Activated CD4-positive, alpha-beta T cell treated with anti-CD3 and anti-CD28 coated beads, Interleukin-2, Interleukin-6, amounts not matched to agents 100 ng/mL and 50 ng/mL, durations not matched to agents 16 hours and 8 hours (primary cell): ENCODE data around the gene SLC5A10.
"Not testable (repeated sequence)": the region's sequence is repeated elsewhere in the genome, so short reads cannot be mapped to it uniquely, and the experiment has no call there.

Experiments used
- DNase-seq: peaks from one replicate; pipeline ENCODE4 v3.0.0-alpha.2; 2020

Gene SLC5A10

GRCh38 chr17:18948476-18949006 lies 3.4 kb upstream of the SLC5A10 start:
- no peak for DNase-seq

- no peak for DNase-seq
Measured at GRCh38 chr17:18949566-18949965, 2.4 kb upstream of the SLC5A10 start.

DNA sequence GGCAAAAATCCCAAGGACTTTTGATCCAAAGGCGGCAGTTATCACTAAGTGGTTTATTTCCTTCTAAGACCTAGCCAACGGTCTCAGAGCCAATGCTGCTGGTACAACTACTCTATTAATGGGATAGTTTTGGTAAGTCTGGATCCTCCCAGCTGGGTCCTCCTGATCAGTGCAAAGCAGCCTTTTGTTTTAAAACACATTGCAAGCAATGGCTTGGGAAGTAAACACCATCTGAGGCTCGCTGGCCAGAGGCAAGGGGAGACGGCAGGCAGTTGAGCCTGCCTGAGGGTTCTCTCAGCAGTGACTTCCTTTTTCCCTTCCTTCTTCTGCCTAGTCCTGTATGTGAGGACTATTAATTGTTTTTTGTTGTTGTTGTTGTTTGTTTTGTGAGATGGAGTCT lies 1.6 kb upstream of the SLC5A10 start:
- DNase-seq: no peak

DNA sequence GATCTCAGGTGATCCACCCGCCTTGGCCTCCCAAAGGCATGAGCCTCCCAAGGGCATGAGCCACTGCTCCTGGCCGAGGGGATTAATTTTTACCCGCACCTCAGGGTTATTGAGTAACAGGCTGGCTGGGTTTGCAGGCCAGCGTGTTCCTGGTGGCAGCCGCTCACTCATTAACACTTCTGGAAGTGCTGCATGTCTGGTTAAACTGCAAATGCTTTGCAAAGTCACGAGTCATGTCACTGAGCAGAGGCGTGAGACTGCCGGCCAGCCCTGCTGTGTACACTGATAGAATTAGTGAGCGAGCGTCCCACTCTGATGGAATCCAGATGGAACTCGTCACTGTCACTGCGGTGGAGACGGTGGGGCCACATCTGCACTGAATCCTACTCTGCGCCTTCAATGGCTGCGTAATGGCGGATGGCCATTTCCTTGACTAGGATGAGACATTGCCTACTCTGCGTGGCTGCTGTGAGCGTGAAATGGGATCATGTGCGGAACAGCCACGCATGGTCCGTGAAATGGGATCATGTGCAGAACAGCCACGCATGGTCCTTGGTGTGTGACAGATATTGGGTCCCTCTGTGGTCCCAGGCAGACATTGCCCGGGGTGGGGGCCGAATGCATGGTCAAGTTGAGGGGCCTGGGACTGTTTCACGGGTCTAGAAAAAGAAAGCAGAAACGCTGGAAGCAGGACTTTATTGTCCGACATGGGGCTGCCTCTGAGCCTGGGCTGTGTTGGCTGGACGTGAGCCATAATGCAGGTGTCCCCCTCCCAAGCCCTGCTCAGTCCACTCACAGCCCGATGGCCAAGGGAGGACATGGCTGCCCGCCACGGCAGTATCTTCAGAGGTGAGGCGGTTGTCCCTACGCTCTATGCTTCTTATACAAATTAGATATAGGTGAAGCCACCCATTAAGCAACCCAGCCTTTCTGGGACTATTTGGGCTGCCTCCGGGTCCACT lies 740 bp upstream of the SLC5A10 start:
- no peak for DNase-seq

DNA sequence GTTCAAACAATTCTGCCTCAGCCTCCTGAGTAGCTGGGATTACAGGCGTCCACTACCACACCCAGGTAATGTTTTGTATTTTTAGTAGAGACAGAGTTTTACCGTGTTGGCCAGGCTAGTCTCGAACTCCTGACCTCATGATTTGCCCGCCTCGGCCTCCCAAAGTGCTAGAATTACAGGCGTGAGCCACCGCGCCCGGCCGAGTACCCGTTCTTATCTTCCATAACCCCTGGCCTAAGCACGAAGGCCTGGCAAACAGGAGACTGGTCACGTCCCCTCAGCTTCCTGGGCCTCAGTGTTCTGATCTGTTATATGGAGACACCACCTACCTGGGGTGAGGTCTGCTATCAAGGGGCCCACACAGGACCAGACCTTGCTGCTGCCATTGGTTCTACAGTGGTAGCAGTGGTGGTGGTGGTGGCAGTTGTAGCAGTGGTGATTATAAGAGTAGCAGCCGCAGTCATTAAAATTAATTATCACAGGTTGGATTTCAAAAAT lies 1.3 kb downstream of the SLC5A10 start:
- no peak for DNase-seq

DNA sequence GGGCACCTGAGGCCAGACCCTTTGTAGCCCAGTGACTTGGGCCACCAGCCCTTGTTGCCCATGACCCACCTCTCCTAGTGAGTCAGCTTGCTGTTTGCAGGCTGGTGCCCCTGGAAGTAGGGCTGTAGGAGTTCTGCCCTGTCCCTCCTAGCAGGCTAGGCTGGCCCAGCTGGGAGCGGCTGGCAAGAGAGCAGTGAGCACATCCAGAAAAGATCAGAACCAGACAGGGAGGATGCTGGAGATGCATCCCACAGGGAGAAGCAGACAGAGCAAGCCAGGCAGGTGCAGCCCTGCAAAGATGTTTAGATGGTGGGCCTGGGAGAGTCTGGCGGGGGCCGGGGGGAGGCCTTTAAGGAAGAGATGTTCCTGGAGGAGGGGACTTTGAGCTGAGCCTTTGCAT lies 2.4 kb downstream of the SLC5A10 start:
- DNase-seq: no peak

DNA sequence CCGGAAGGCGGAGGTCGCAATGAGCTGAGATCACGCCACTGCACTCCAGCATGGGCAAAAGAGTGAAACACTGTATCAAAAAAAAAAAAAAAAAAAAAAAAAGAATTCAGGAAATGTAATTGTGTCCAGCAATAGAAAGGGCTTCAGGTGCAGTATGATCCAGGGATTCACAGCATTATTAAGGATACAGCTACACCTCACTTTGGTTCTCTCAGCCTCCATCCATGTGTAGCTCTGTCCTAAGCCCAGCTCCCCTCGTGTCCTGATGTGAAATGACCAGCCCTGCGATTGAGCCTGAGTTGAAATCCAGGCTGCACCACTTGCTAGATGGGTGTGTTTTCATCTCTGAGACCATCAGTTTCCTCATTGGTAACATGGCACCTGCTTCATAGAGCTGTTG lies 3.0 kb downstream of the SLC5A10 start:
- no peak for DNase-seq

GRCh38 chr17:18956021-18956420 lies 4.1 kb downstream of the SLC5A10 start:
- not testable (repeated sequence) for DNase-seq

GRCh38 chr17:18956581-18956980 lies 4.6 kb downstream of the SLC5A10 start:
- DNase-seq: no peak

DNA sequence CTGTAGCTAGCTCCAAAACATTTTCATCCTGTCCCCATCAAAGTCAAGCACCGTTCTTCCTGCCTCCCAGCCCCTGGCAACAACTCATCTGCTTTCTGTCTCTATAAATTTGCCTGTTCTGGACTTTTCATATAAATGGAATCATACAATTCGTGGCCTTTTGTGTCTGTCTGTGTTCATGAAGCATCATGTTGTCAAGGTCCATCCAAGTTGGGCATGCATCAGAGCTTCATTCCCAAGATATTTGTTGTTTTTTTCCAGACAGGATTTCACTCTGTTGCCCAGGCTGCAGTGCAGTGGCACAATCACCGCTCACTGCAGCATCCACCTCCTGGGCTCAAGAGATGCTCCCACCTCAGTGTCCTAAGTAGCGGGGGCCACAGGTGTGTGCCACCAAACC lies 5.9 kb downstream of the SLC5A10 start:
- DNase-seq: no peak

DNA sequence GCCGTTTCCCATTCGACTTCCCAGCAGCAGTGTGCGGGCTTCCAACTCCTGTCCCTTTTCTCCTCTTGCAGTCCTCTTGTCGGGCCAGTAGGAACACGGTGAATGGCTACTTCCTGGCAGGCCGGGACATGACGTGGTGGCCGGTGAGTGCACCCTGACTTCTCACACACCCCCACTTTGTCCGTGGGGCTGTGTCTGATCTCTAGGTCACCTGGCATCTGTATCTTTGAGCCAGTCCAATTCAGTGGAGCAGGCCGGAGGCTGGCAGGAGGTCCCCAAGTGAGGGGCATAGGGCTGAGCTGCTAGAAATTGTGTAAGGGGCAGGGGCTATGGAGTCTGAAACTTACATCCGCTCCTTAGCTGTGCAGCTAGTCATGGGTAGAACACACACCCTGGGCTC lies 6.6 kb downstream of the SLC5A10 start:
- DNase-seq: no peak

DNA sequence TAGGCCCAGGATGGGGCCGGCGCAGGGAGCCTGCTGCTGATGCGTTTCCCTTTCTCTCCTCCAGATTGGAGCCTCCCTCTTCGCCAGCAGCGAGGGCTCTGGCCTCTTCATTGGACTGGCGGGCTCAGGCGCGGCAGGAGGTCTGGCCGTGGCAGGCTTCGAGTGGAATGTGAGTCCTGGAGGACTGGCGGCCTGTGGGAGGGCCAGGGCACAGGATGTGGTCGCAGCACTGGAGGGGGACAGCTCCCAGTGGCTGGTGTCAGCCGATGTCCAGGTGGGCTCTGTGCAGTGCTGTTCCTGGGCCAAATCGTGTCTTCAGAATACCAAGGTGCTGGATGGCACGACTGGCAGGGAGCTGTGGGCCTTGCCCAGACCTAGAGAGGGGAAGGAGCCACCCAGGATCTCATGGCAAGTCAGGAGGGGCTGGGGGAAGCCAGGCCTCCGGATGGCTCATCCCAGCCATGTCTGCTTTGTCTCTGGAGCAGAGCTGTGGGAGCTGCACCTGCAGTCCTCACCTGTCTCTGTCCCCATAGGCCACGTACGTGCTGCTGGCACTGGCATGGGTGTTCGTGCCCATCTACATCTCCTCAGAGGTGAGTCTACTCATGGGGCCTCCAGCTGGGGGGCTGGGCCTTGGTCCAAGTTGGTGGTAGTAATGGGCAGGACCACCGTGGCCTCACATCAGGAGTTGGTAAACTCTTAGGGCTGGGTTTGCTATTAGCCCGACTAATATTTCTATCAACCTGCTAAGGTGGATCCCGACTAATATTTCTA lies 7.3 kb downstream of the SLC5A10 start:
- DNase-seq: no peak

DNA sequence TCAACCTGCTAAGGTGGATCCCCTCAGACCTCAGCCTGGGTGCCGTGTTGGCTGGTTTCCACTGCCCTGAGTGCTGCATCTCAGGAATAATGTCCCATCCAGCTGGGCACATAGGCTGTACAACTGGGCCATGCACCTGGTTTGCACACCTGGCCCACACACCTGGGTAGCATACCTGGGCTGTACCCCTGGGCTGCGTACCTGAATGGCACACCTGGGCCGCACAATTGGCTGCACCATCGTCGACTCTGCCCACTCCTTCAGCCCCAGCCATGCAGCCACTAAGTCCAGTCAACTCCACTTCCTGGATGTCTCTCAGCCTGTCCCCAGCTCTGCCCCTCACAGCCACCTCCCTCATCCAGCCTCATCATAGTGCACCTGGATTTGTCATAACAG lies 7.9 kb downstream of the SLC5A10 start:
- no peak for DNase-seq

DNA sequence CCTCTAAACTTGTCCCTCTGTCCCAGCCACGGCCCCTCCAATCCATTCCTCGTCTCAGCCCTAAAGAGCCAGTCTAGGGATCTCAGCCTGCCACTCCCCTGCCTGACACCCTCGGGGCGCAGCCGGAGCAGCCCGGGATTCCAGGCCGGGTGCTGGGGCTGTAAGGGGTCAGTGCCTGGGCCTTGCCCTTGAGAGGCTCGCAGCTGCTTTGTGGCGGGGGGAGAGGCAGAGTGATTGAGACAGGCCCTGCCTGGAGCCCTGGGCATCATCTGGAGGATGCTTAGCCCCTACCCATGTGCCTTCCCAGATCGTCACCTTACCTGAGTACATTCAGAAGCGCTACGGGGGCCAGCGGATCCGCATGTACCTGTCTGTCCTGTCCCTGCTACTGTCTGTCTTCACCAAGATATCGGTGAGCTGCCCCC lies 8.3 kb downstream of the SLC5A10 start:
- DNase-seq: no peak

- peak; percentile 89 for DNase-seq
Measured at GRCh38 chr17:18960803-18961511, 9.0 kb downstream of the SLC5A10 start.

GRCh38 chr17:18961634-18962493 lies 9.9 kb downstream of the SLC5A10 start:
- DNase-seq: no peak

DNA sequence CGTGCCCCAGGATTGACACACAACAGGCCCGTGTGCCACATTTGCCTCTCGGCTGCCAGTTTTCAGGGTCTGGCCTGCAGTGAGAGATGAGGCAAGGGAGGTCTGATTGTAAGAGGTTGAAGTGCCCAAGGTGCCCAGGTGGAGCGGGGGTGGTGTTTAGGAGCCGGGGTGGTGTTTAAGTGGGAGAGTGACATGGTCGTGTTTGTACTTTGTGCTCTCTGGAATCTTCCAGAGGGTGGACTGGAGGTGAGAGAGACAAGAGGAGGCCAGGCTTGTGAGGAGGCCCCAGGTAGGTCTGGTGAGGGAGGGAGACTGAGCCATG lies 10.5 kb downstream of the SLC5A10 start:
- DNase-seq: no peak

DNA sequence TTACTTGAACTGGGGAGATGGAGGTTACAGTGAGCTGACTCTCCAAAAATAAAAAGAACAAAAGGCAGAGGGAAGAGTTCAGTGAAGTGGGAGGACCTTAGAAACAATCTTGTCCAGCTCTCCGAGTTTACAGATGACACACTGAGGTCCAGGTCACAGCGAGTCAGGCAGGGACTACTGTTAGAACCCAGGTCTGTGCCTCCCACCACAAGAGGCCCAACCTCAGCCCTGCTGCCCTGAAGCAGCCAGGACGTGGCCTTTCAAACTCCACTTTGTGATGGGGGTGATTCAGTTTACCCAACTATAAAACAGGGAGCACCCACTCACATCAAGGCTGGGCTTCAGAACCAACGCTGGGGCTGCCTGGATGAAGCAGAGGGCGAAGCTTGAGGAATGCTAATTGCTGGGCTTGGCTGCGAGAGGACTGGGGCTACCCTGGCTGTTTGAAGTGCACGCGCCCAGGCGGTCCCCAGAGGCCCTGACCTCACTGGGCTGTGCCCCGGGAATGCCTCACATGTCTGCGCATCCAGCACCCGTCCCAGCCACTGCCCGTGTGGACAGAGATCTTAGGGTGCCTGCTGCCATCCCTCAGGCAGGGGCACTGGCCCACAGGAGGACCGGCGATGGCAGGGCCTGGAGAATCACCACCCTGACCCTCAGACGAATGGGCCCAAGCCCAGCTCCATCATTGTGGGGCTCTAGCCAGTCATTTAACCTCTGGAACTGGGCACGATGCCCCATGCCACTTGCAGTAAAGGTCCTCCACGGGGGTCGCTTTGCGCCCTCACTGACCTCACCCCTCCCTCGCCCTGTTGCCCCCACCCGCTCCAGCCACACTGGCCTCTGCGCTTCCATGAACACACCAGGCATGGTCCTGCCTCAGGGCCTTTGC lies 11.4 kb downstream of the SLC5A10 start:
- DNase-seq: no peak

DNA sequence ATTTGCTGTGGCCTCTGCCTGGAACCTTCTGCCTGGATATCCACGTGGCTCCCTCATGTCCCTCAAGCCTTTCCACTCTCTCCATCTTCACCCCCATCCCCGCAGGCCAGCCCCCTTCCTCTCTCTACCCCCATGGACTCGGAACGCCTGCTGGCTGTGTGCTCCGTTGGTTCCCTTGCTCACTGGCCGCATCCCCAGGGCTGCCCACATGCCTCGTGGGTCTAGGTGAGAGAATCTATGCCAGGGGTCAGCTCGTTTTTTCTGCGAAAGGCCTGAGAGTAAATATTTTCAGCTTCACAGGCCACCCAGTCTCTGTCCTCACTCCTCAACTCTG lies 12.0 kb downstream of the SLC5A10 start:
- no peak for DNase-seq

DNA sequence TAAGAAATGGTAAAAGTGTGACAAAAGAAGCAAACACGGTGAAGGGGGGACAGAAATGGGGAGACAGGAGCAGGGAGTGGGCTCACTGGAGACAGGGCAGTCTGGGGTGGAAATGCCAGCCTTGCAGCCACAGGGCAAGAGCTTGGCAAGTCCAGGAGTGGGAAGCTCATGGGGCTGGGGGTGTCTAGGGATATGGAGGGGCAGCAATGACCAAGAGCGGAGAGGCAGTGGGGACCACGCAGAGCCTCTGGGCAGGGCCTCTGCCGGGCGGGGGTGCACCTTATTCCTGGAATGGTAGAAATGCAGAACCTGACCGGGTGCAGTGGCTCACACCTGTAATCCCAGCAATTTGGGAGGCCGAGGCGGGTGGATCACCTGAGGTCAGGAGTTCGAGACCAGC lies 12.6 kb downstream of the SLC5A10 start:
- no peak for DNase-seq
